Measurements from ENCODE around the gene DAGLA.

Gene DAGLA

GRCh38 chr11:61782841-61783240 lies 102.7 kb downstream of the DAGLA start:
- Histone ChIP-seq H3K4me3 (ENCODE audit: low read depth in 1 of 2, low read length in 2 of 2) (no peak overlapping the region), H3K9ac (ENCODE audit: low read length) (no peak overlapping the region), H3K9me3 (ENCODE audit: low read length) (no peaks in the 10 kb centered on the region), H3K36me3 (ENCODE audit: insufficient read depth, low read length) (peaks cover 30% of the 10 kb centered on the region), H3K27ac (ENCODE audit: low read depth, low read length) (no peak overlapping the region), H3K4me1 (ENCODE audit: insufficient read depth, low read length) (no peaks in the 10 kb centered on the region), H3K27me3 (ENCODE audit: control insufficient read depth in 1 of 2, insufficient read depth in 2 of 2, low read length in 2 of 2) (no peaks in the 10 kb centered on the region)

DNA sequence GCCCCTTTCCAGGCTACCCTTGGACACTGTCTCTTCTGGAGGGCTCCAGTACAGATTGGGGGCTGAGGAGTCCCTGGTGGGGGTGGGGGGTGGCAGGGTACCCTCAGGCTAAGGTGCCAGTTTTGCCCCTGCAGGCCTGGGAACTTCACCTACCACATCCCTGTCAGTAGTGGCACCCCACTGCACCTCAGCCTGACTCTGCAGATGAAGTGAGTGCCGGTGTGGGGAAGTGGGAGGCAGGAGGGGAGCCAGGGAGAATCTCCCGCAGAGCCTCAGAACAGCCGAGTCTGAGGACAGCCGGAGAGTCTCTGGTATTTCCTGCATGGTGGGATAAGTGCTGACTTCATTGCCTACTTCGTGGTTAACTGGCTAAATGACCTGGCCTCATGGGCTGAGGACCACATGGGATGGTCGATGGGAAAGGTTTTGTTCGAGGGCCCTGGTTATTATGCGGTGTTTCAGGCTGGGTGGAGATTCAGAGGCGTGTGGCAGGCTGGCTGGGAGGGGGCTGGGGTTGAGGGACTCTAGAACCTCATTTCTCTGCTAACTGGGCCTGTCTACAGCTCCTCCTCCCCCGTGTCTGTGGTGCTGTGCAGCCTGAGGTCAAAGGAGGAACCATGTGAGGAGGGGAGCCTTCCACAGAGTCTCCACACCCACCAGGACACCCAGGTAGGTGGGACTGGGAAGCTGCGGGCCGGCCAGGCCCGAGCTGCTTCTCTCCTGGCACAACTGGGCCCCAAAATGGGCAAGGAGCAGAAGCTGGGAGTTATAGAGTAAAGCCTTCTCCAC lies 103.7 kb downstream of the DAGLA start:
- Histone ChIP-seq H3K4me3 (ENCODE audit: low read depth in 1 of 2, low read length in 2 of 2) (no peak overlapping the region), H3K27me3 (ENCODE audit: control insufficient read depth in 1 of 2, insufficient read depth in 2 of 2, low read length in 2 of 2) (no peaks in the 10 kb centered on the region), H3K9ac (ENCODE audit: low read length) (no peak overlapping the region), H3K9me3 (ENCODE audit: low read length) (no peaks in the 10 kb centered on the region), H3K27ac (ENCODE audit: low read depth, low read length) (no peak overlapping the region), H3K4me1 (ENCODE audit: insufficient read depth, low read length) (no peaks in the 10 kb centered on the region), H3K36me3 (ENCODE audit: insufficient read depth, low read length) (peaks cover 39% of the 10 kb centered on the region)

DNA sequence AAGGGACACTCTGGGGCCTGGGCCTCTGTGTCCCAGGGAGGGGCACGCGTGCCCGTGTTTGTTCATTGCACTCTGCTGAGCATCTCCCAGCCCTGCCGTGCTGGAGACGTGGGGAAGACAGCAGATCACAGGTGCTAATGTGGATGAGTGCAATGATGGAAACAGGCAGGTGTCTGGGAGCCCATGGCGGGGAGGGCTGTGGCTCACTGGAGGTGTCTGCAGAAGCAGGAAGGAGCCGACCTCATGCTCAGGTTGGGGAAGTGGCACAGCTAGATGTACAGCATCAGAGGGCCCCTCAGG lies 104.3 kb downstream of the DAGLA start:
- Histone ChIP-seq H3K4me3 (ENCODE audit: low read depth in 1 of 2, low read length in 2 of 2) (no peak overlapping the region), H3K9me3 (ENCODE audit: low read length) (no peaks in the 10 kb centered on the region), H3K27ac (ENCODE audit: low read depth, low read length) (no peak overlapping the region), H3K4me1 (ENCODE audit: insufficient read depth, low read length) (no peaks in the 10 kb centered on the region), H3K9ac (ENCODE audit: low read length) (no peak overlapping the region), H3K36me3 (ENCODE audit: insufficient read depth, low read length) (peaks cover 45% of the 10 kb centered on the region), H3K27me3 (ENCODE audit: control insufficient read depth in 1 of 2, insufficient read depth in 2 of 2, low read length in 2 of 2) (no peaks in the 10 kb centered on the region)

- H3K9me3 ChIP-seq (ENCODE audit: low read length), result no peaks in the 10 kb centered on the region
Observed at GRCh38 chr11:61785837-61786402, 105.7 kb downstream of the DAGLA start.

GRCh38 chr11:61787928-61788491 lies 107.8 kb downstream of the DAGLA start:
- no peaks in the 10 kb centered on the region for H3K27me3 ChIP-seq (ENCODE audit: control insufficient read depth in 1 of 2, insufficient read depth in 2 of 2, low read length in 2 of 2)
- H3K4me1 ChIP-seq (ENCODE audit: insufficient read depth, low read length), result peaks cover 12% of the 10 kb centered on the region
- H3K9me3 ChIP-seq (ENCODE audit: low read length), result no peaks in the 10 kb centered on the region
- H3K4me3 ChIP-seq (ENCODE audit: low read depth in 1 of 2, low read length in 2 of 2), result no peak overlapping the region
- peaks cover 56% of the 10 kb centered on the region for H3K36me3 ChIP-seq (ENCODE audit: insufficient read depth, low read length)
- H3K9ac ChIP-seq (ENCODE audit: low read length), result no peak overlapping the region
- no peak overlapping the region for H3K27ac ChIP-seq (ENCODE audit: low read depth, low read length)

More at GRCh38 chr11:61785837-61786402, 105.7 kb downstream of the DAGLA start:
- no peak overlapping the region for H3K4me3 ChIP-seq (ENCODE audit: low read depth in 1 of 2, low read length in 2 of 2)
- H3K27me3 ChIP-seq (ENCODE audit: control insufficient read depth in 1 of 2, insufficient read depth in 2 of 2, low read length in 2 of 2), result no peaks in the 10 kb centered on the region
- no peak overlapping the region for H3K9ac ChIP-seq (ENCODE audit: low read length)
- no peak overlapping the region for H3K27ac ChIP-seq (ENCODE audit: low read depth, low read length)
- H3K36me3 ChIP-seq (ENCODE audit: insufficient read depth, low read length), result peaks cover 56% of the 10 kb centered on the region
- peaks cover 4% of the 10 kb centered on the region for H3K4me1 ChIP-seq (ENCODE audit: insufficient read depth, low read length)

GRCh38 chr11:61791737-61792309 lies 111.6 kb downstream of the DAGLA start:
- Histone ChIP-seq H3K4me1 (ENCODE audit: insufficient read depth, low read length) (peaks cover 20% of the 10 kb centered on the region), H3K27me3 (ENCODE audit: control insufficient read depth in 1 of 2, insufficient read depth in 2 of 2, low read length in 2 of 2) (no peaks in the 10 kb centered on the region), H3K27ac (ENCODE audit: low read depth, low read length) (peak overlapping the region; percentile 97), H3K9ac (ENCODE audit: low read length) (peak overlapping the region; percentile 99), H3K9me3 (ENCODE audit: low read length) (no peaks in the 10 kb centered on the region), H3K36me3 (ENCODE audit: insufficient read depth, low read length) (peaks cover 41% of the 10 kb centered on the region), H3K4me3 (ENCODE audit: low read depth in 1 of 2, low read length in 2 of 2) (peak overlapping the region; percentile 60 to 98)

- Histone ChIP-seq H3K36me3 (ENCODE audit: insufficient read depth, low read length) (peaks cover 34% of the 10 kb centered on the region), H3K9me3 (ENCODE audit: low read length) (no peaks in the 10 kb centered on the region), H3K4me3 (ENCODE audit: low read depth in 1 of 2, low read length in 2 of 2) (peak within 1 kb of the TSS; percentile 60 to 98), H3K27me3 (ENCODE audit: control insufficient read depth in 1 of 2, insufficient read depth in 2 of 2, low read length in 2 of 2) (no peaks in the 10 kb centered on the region), H3K27ac (ENCODE audit: low read depth, low read length) (peak within 1 kb of the TSS; percentile 97), H3K4me1 (ENCODE audit: insufficient read depth, low read length) (peaks cover 24% of the 10 kb centered on the region), H3K9ac (ENCODE audit: low read length) (peak within 1 kb of the TSS; percentile 99)
Observed at GRCh38 chr11:61792310-61793082, 112.3 kb downstream of the DAGLA start, which contains the start of the genes FEN1 and TMEM258. Gene FEN1 (plus strand): TSS chr11:61792911. CDS start chr11:61795362, 2,451 bp downstream. Gene TMEM258 (minus strand): TSS chr11:61792599. CDS start chr11:61792558, 41 bp downstream.

- Histone ChIP-seq H3K27me3 (ENCODE audit: control insufficient read depth in 1 of 2, insufficient read depth in 2 of 2, low read length in 2 of 2) (no peaks in the 10 kb centered on the region), H3K36me3 (ENCODE audit: insufficient read depth, low read length) (peaks cover 26% of the 10 kb centered on the region), H3K4me1 (ENCODE audit: insufficient read depth, low read length) (peaks cover 29% of the 10 kb centered on the region), H3K4me3 (ENCODE audit: low read depth in 1 of 2, low read length in 2 of 2) (peak overlapping the region; percentile 60 to 98), H3K27ac (ENCODE audit: low read depth, low read length) (peak overlapping the region; percentile 97), H3K9ac (ENCODE audit: low read length) (peak overlapping the region; percentile 99), H3K9me3 (ENCODE audit: low read length) (no peaks in the 10 kb centered on the region)
Observed at GRCh38 chr11:61793083-61793828, 113.1 kb downstream of the DAGLA start.

DNA sequence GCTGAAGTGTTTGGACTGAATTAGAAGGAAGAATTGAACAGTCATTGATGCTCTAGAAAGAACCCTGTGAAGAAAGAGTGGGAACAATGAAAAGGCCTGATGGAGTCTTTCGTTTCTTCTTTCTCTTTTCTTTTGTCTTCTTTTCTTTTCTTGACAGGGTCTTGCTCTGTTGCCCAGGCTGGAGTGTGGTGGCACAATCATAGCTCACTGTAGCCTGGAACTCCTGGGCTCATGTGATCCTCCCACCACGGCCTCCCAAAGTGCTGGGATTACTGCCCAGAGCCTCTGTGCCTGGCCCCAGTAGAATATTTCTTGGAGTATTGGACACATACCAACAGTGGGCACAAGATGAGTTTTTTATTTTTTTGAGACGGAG lies 113.6 kb downstream of the DAGLA start:
- H3K4me3 ChIP-seq (ENCODE audit: low read depth in 1 of 2, low read length in 2 of 2), result peak overlapping the region in 1 of 2 donors; percentile 98
- no peaks in the 10 kb centered on the region for H3K27me3 ChIP-seq (ENCODE audit: control insufficient read depth in 1 of 2, insufficient read depth in 2 of 2, low read length in 2 of 2)
- no peak overlapping the region for H3K27ac ChIP-seq (ENCODE audit: low read depth, low read length)
- no peaks in the 10 kb centered on the region for H3K9me3 ChIP-seq (ENCODE audit: low read length)
- H3K4me1 ChIP-seq (ENCODE audit: insufficient read depth, low read length), result peaks cover 29% of the 10 kb centered on the region
- peaks cover 22% of the 10 kb centered on the region for H3K36me3 ChIP-seq (ENCODE audit: insufficient read depth, low read length)
- H3K9ac ChIP-seq (ENCODE audit: low read length), result no peak overlapping the region

GRCh38 chr11:61794579-61794978 lies 114.4 kb downstream of the DAGLA start:
- peaks cover 29% of the 10 kb centered on the region for H3K4me1 ChIP-seq (ENCODE audit: insufficient read depth, low read length)
- H3K4me3 ChIP-seq (ENCODE audit: low read depth in 1 of 2, low read length in 2 of 2), result no peak overlapping the region
- no peaks in the 10 kb centered on the region for H3K9me3 ChIP-seq (ENCODE audit: low read length)
- H3K27me3 ChIP-seq (ENCODE audit: control insufficient read depth in 1 of 2, insufficient read depth in 2 of 2, low read length in 2 of 2), result no peaks in the 10 kb centered on the region
- no peak overlapping the region for H3K27ac ChIP-seq (ENCODE audit: low read depth, low read length)
- no peak overlapping the region for H3K9ac ChIP-seq (ENCODE audit: low read length)
- H3K36me3 ChIP-seq (ENCODE audit: insufficient read depth, low read length), result peaks cover 14% of the 10 kb centered on the region

Data from muscle layer of colon (tissue), 2 donors.